Body of pancreas (tissue), 4 donors: ENCODE results near the gene CTAG1B.

ENCODE experiments used
- CTCF ChIP-seq, 7 experiments: fragments of 450-650 bp in 4 of 7; fragments of 200-600 bp in 3 of 7; sonication (generic) in 3 of 7; IDR thresholded peaks; one replicate each; pipeline ENCODE4 v1.5.1; 2016 to 2019; ENCODE audit warnings: antibody characterized with exemption in 7 of 7
- POLR2A ChIP-seq, 3 donors: fragments of 450-650 bp; IDR thresholded peaks; one replicate each; pipeline ENCODE4 v1.6.1; 2016; ENCODE audit warnings: antibody characterized with exemption in 3 of 3, mild to moderate bottlenecking in 2 of 3

GRCh38 chrX:154592505-154592904 lies 26.6 kb downstream of the CTAG1B start:
- TF ChIP-seq CTCF (IDR thresholded peaks at IDR 0.05) (no peak), POLR2A (IDR thresholded peaks at IDR 0.05) (no peak)
